Endometrial microvascular endothelial cells (primary cell): Measurements from ENCODE around the gene GJA5. TPM values are rescaled to one million over a fixed set of nuclear protein-coding genes. Genes with fewer than 3 reads are reported as not detected.
"Not testable (repeated sequence)": the region's sequence is repeated elsewhere in the genome, so short reads cannot be mapped to it uniquely, and the experiment has no call there.

ENCODE experiments used
- in situ Hi-C: cut with HindIII; loops from 2 replicates; pipeline ENCODE4 v1.10.0; 2017; ENCODE audit warnings: low sequenced_read_pairs, low pct_unique_long_range_greater_than_20kb; ENCODE audit errors: inconsistent ontology term
- total RNA-seq: library from RNA; depleted of rRNA; stranded (reverse); fragments of >200 nt; gene quantifications from one replicate; pipeline ENCODE4 v1.2.3, GENCODE V29; 2015; ENCODE audit errors: inconsistent ontology term

Gene GJA5
- total RNA-seq, 1 donor from 2014 or later = not detected

DNA sequence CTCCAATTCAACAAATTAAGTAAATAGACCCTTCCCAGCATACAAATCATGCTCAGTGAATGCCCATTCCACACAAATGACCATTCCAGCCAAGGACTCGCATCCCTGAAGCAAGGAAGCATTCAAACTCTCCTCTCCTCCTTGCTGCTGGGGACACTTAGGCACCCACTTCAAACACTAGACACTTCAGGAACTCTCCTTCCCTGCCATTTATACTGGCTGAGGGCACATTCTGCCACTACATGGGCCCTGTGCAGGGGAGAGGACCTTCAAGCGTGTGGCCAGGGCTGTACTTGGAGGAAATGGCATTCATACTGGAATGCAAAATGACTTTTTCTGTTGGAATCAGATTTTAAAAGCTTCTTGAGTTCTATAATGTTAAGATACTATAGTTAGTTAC is 22.3 kb downstream of the GJA5 start:
- in situ Hi-C loops = no loop called here

DNA sequence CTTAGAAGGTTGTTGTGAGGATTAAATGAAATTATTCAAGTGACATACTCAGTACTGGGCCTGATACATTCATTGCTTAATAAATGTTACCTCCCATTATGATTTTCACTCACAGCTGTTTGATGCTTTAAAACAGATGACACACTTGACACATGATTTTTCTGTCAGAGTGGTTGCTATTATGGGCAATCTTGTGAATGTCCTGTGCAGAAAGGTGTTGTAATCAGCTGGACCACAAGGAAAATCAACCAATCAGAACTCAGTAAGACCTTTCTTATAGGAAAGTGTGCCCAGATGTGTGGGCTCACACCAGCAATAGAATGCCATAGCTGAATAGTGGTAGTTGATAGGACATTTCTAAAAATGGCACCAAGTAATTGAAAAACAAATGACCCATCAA is 23.5 kb downstream of the GJA5 start:
- in situ Hi-C loops = no loop called here

DNA sequence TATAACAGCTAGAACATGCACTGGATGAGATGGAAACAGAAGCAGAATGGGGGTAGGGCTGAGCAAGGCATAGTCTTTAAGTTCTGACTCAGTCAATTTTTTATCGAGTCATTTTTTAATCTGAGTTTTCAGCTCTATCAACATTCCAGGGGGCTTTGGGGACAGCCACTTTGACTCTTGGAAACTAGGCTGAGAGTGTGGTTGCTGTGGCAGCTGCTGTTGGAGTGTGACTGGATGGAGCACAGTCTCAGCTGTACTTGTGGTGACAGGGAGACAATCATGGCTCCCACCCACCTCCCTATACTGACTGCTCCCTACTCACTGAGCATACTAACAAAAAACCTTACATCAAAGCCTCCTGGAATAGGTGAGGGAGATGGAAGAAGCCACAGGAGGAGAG is 25.0 kb downstream of the GJA5 start:
- in situ Hi-C loops = no loop called here

DNA sequence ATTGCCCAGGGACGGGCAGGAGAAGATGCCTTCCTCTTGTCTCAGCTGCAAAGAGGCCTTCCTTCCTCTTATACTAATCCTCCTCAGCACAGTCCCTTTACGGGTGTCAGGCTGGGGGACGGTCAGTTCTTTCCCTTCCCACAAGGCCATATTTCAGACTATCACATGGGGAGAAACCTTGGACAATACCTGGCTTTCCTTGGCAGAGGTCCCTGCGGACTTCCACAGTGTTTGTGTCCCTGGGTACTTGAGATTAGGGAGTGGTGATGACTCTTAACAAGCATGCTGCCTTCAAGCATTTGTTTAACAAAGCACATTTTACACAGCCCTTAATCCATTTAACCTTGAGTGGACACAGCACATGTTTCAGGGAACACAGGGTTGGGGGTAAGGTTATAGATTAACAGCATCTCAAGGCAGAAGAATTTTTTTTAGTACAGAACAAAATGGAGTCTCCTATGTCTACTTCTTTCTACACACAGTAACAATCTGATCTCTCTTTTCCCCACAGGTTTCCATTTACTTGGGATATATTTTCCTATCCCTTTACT is 26.0 kb downstream of the GJA5 start:
- in situ Hi-C loops = not testable (repeated sequence)

DNA sequence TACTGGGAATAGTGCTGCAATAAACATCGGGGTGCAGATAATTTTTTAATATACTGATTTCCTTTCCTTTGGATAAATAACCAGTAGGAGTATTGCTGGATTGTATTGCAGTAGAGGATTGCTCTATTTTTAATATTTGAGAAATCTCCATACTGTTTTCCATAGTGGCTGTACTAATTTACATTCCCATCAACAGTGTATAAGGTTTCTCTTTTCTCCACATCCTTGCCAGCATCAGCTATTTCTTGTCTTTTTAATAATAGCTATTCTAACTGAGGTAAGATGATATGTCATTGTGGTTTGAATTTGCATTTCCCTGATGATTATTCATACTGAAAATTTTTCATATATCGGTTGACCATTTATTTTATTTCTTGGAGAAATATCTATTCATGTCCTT is 31.1 kb downstream of the GJA5 start:
- in situ Hi-C loops = no loop called here

DNA sequence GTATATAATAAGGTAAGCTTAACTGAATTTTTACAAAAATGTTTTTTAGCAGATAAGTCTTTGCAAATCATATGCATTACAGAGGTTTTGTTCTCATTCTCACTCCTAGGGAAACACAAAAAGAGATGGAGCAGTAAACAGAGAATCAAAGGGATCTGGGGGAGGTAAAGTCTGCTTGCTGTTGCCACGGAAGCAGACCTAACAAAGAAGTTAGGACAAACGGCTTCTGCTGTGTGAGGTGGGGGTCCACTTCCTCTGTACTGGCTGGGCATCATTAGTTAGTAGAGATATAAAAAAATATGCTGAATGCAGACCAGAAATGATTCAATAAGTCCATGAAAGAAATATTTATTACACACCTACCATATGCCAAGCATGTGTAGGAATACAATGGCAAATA is 34.2 kb downstream of the GJA5 start:
- in situ Hi-C loops = no loop called here

DNA sequence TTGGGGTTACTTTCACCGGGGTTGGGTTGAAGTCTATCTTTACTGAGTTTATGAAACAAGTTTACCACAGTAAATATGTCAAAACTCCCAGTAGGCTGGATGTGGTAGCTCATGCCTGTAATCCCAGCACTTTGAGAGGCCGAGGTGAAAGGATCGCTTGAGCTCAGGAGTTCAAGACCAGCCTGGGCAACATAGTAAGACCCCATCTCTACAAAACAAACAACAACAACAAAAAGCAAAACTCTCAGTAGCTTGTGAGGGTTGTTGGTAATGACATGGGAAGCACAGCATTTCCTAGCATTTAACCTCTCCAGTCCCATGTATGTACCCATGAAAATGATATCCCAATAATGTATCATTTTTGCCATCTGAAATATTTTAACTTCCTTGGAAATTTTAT is 34.7 kb downstream of the GJA5 start:
- in situ Hi-C loops = no loop called here

DNA sequence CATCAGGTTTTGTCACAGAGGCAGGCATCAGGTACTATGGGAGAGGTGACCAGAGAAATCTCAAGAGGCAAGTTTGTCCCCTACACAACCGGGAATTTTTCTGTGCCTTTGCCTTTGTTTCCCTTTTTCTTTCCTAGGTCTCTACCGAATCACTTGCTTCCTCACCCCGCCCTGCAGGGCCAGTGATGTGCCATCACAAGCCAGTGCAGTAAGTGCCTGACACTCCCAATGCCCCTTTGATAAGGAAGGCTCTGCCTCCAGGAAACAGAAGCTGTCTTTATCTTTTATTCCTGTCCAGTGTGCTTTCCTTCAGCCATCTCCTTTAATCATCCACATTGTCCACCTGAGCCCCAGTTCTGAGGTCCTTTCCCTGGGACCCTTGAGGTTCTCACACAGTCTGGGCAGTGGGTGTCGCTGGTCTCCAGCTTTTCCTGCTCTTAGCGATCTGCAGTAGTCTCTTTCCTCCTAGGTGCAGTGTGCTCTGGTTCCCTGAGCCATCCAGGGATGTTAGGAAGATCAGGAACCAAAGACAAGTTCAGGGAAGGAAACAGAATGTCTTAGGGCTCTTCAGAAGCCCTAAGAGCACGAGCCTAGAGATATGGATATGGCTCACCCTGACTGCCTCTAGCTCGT is 36.6 kb downstream of the GJA5 start:
- in situ Hi-C loops = no loop called here

DNA sequence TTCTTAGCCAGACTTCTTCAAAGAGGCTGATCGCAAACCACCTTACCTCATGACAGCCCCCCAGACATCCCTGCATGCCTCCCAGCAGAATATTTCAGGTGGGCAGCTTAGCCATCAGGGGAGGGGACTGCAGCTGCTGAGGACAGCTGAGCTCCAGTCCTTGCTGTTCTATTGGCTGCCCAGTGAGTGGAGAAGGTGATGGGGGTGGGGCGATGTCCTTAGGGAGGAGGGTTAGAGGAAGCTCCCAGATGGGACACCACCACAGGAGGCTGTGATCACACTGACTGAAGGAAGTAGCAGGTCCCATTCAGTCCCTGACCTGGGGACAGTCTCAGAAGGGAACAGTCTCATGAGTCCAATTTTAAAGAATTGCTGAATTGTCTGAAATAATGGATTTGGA is 38.3 kb downstream of the GJA5 start:
- in situ Hi-C loops = no loop called here

DNA sequence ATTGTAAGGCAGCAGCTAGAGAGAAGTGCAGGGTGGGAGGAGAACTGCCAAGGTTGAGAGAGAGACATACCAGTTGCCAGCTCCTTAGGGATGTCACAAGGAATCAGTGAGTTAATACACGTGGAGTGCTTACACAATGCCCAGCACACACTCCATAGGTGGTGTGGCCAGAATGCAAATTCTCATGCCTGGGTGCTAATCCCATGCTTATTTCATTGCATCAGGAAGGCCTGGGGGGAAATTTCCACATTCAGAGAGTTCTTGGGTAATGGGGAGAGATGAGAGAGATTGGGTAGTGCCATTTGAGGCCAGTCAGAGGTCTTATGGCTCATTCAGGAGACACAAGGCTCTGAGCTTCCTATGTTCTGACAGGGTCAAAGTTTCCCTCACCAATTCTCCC is 38.7 kb downstream of the GJA5 start:
- in situ Hi-C loops = no loop called here

DNA sequence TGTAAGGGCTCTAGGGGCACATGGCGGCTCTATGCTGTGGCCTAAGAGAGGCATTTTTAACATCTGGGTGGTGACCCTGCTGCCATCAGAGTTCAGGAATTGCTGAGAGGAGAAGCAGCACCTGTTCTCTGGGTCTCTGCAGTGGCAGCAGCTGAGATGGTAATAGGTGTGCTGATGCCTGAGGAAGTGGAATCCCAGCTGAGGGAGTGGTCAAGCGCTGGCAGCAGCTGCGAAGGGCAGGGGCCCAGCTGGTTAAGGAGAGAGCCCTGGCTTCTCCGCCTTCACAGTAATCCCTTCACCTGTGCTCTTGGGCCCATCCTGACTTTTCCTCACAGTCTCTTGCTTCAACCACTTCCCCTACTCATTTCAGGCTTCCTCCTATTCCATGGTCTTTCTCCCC is 39.8 kb downstream of the GJA5 start:
- in situ Hi-C loops = no loop called here

DNA sequence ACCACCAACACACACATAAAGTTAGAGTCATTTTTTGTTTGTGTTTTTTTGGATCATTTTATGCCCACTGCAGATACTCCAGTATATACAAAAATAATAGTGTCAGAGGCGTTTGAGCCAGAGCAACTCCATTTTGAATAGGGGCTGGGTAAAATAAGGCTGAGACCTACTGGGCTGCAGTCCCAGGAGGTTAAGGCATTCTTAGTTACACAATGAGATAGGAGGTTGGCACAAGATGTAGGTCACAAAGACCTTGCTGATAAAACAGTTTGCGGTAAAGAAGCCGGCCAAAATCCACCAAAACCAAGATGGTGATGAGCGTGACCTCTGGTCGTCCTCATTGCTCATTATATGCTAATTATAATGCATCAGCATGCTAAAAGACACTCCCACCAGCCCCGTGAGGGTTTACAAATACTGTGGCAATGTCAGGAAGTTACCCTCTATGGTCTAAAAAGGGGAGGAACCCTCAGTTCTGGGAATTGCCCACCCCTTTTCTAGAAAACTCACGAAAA is 40.6 kb downstream of the GJA5 start:
- in situ Hi-C loops = no loop called here

DNA sequence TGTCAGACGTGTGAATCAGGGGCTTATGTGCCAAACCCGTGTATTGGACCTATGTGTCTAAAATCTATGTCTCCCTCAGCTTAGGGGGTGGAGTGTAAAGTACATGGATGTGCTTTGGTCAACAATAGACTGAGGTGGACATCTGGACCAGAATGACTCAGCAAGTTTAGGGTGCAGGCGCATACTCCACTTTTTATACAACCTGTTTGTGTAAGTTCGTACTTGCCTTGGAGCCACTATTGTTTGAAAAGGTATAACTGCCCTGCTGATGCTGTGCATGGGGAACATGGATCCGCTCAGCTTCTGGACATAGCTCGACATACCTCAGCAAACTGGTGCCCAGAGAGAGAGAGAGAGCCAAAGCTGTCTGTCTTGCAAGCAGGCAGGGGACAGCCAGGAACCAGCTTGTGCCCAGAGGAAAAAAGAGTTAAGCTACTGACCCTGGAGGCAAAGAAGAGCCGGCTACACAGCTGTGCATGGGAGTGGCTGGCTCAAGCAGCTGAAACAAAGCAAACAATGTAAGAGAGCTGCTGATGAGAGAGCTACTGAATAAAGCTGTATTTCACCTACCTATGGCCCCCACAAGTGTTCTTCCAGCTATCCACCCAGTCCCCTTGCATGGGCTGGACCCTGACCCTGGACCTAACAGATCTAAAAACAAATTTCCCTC is 41.2 kb downstream of the GJA5 start:
- in situ Hi-C loops = no loop called here

DNA sequence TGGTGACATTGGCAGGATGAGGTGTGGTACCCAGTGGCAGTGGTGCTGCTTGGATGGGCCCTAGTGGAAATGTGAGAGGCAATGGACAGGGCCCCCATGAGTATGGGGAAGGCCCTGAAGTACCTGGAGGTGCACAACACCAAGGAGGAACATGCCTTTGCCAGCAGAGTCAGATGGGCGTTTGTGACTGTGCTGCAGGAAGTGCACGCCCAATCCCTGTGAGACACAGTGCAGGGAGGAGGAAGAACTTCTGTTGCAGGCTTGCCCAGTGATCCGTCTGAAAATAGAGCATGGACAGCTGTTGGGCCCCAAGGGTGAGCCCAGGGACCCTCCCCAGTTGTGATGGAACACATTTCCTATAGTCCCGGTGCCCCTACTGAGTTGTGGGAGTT is 42.7 kb downstream of the GJA5 start:
- in situ Hi-C loops = no loop called here

DNA sequence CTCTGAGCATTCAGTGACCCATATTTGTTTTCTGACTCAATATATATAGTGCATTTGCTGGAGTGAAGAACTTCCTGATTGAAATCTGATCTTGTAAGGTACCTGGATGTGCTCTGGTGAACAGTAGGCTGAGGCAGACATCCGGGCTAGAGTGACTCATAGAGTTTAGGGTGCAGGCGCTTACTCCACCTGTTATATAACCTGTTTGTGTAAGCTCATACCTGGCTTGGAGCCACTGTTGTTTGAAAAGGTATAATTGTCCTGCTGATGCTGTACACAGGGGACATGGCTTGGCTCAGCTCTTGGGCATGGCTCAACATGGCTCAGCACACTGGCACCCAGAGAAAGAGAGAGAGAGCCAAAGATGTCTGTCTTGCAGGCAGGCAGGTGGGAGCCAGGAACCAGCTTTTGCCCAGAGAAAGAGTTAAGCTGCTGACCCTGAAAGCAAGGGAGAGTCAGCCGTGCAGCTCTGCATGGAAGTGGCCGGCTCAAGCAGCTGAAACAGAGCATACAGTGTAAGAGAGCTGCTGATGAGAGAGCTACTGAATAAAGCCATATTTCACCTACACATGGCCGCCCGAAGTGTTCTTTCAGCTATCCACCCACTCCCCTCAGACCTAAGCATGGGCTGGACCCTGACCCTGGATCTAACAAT is 43.2 kb downstream of the GJA5 start:
- in situ Hi-C loops = no loop called here

DNA sequence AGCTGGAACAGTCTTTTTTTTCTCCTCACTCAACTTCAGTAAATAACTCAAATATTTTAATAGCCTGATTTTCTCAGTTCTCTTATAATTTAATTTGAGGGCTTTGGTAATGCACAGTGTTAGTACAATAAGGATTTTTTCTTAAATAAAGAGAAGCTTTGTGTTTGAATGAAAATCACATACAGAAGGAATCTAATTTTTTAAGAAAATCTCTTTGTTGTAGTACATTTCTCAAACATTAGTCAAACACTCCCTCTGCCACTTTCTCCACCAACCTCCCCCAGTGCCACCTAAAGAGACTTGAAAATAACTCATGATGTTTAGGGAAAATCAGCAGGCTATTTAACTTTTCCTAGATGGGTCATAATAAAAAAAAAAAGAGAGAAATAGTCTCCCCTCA is 47.8 kb downstream of the GJA5 start:
- in situ Hi-C loops = no loop called here
